HG03060 (cell line): ENCODE results near the gene DDX47.
"Not testable (repeated sequence)": the region's sequence is repeated elsewhere in the genome, so short reads cannot be mapped to it uniquely, and the experiment has no call there.

Experiments
- ATAC-seq: cut with Tn5 transposase; IDR thresholded peaks from one replicate; pipeline ENCODE4 v1.9.1; 2021; ENCODE audit warnings: low read depth, moderate number of reproducible peaks; ENCODE audit not compliant: unreplicated experiment

DDX47 gene

GRCh38 chr12:12868477-12869235 lies 55.5 kb downstream of the DDX47 start:
- ATAC-seq: no peak

DNA sequence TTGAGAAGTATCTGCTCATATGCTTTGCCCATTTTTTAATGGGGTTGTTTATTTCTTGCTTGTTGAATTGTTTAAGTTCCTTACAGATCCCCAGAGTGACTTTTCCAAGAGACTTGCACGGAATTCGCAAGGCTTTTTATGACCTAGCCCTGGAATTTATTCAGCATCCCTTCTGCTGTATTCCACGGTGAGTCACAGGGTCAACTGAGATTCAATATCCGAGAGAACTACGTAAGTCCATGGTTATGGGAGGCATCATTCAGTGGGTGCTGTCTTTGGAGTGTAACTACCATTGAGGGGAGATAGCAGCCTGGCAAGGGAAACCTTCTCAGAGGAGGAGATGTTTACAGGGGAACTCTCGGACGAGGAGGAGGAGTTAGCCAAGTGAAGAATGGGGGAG lies 57.3 kb downstream of the DDX47 start:
- ATAC-seq: no peak

- ATAC-seq: no peak
These were observed 58.5 kb downstream of the DDX47 start for GRCh38 chr12:12871587-12872138.

DNA sequence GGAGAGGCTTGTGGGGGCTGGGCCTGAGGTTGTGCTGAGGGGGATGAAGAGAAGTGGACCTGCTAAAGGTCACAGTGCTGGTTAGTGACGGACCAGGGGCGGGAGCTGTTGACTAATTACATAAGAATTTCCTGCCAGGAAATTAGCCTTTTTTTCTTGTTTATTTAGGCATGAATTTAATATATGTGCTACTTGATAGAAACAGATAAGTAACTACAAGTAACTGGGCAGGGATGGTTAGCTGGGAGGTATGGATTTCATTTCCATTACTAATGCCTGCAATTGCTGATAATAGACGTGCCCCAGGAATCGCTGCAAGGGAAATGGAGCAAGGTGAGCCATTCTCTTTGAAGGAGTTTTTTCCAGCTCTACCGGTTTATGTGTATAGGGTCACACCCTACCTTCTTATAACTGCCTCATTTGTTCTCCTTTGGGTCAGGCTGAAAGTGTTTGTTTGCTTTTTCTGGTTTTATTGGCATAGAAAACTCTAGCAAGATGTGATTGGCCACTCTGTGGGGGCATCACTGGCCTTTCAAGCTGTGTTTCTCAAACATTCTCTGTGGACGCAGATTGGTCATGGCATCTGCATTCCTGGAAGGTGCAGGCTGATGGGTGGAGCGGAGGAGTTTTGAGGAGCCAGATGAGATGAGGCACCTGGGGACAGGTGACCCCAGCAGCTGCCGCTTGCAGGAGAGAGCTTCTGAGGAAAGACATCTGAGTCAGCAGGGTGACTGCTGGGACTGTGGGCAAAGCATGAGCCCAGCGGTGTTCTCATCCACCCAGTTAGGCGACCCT lies 59.2 kb downstream of the DDX47 start:
- no peak for ATAC-seq

DNA sequence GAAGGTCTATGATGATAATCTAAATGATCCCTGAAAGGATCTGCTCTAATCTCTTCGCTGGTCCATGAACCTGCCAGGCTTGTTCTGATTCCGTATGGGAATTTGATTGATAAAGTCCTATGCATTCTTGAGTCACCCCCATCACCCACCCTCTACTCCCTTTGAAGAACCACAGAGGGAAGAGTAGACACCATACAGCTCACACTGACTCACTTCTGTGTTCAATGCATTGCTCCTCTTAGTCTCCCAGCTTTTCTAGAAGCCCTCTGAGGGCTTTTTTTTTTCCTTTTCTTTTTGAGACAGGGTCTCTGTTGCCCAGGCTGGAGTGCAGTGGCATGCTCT lies 59.8 kb downstream of the DDX47 start:
- ATAC-seq: no peak

DNA sequence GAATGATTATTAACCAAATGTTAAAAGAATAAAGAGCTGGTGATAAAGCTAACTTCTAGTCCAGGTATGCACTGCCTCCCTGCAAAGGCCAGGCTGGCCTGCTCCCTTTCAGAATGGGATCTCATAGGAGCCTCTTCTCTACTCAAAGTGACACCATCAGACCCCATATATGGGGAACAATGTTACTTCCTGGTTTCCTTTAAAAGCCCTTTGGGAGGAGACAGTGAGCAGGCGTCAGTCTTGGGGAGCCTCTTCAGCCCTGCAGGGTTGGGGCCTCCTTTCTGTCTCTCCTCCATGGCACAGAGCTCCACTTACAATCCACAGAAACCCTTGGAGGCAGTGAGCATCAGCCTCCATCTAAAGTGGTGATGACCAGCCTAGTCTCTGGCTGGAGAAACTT lies 60.9 kb downstream of the DDX47 start:
- no peak for ATAC-seq

DNA sequence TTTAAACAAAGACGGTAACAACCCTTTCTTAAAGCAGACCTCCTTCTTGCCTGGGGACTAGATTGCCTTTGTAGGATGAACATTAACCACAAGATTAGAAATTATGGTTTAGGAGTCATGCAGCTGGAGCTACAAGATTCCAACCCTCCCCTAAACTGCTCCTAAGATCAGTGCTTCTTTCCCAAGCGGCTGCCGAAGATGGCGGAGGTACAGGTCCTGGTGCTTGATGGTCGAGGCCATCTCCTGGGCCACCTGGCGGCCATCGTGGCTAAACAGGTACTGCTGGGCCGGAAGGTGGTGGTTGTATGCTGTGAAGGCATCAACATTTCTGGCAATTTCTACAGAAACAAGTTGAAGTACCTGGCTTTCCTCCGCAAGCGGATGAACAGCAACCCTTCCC lies 62.2 kb downstream of the DDX47 start:
- ATAC-seq: not testable (repeated sequence)

GRCh38 chr12:12877153-12877768 lies 64.1 kb downstream of the DDX47 start:
- ATAC-seq: no peak

DNA sequence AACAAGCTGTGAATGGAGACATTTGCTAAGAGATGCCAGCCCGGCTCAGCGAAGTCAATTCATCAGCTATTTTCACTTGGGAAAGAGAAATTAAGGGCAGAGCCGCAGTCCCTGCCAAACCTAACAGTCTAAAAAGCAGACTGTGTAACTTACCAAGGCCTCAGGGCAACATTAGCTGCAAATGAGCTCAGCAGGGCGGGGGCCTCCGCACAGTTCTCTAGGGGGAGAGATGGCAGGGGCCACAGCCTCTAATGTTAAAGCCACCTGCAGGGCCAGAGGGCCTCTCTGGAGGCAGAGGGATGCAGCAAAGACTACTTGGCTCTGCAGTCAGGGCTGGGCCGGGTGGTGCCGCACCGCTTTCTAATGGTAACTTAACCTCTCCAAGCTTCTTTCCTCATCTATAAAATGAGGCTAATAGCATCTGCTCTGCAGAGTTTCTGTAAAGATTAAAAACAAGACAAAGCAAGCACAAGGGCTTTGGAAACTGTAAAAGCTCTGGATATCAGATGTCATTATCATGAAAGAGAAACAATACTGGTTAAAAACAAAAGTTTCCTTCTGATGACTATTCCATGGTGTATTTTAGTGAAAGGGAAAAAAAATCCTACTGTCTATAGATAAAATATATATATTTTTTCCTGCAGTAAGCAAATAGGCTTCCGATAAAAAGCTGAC lies 64.8 kb downstream of the DDX47 start:
- no peak for ATAC-seq
